Parietal lobe (tissue), 2 donors: Measurements from ENCODE around the gene PDGFRB. TPM values are rescaled to one million over a fixed set of nuclear protein-coding genes. Genes with fewer than 3 reads are reported as not detected.

Source experiments
- small RNA-seq: library from RNA; depleted of rRNA; stranded (forward); fragments of <200 nt; gene quantifications from one replicate; pipeline ENCODE3, GENCODE V24; 2014; ENCODE audit warnings: low replicate concordance
- total RNA-seq: library from RNA; depleted of rRNA; stranded (reverse); fragments of >200 nt; gene quantifications from one replicate; pipeline ENCODE4 v1.2.3, GENCODE V29; 2014

PDGFRB gene
- 27.5 TPM for total RNA-seq

DNA sequence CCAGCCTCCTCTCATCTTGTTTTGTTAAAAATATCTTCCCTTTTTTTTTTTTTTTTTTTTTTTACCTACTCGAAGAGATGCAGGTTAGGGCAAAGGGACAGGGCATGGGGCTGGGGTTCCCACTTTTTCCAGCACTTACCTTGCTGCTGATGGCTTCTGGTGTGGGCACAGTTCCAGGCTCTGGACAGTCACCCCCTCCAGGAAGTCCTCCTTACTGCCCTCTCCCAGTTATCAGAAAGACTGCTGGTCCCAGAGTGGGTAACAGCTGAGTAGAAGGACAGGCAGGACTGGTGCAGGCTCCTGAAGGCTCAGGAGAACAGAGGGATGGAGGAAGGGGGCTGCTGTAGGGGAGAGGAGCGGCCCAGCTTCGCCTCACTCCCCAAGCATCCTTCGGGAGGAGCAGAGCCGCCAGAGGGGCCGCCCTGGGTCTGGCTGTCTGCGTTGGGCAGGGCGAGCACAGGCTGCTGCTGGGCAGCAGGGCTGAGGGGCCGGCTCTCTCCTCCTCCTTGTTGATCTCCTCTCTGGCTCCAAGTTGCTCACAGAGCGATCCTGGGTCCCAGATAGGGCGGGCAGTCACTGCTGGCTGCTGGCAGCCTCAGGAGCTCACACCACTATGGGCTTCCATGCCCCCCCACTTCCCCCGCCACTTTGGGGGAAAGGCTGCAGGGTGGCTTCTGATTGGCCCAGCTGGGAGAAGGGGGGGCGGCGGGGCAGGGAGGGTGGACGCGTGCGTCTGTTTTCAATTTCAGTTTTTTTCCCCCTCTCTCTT is at the start of gene PDGFRB:
Gene PDGFRB (minus strand): TSS at position 588 of the 769 bp plus-strand sequence. CDS start 18,798 bp downstream, outside the sequence.

DNA sequence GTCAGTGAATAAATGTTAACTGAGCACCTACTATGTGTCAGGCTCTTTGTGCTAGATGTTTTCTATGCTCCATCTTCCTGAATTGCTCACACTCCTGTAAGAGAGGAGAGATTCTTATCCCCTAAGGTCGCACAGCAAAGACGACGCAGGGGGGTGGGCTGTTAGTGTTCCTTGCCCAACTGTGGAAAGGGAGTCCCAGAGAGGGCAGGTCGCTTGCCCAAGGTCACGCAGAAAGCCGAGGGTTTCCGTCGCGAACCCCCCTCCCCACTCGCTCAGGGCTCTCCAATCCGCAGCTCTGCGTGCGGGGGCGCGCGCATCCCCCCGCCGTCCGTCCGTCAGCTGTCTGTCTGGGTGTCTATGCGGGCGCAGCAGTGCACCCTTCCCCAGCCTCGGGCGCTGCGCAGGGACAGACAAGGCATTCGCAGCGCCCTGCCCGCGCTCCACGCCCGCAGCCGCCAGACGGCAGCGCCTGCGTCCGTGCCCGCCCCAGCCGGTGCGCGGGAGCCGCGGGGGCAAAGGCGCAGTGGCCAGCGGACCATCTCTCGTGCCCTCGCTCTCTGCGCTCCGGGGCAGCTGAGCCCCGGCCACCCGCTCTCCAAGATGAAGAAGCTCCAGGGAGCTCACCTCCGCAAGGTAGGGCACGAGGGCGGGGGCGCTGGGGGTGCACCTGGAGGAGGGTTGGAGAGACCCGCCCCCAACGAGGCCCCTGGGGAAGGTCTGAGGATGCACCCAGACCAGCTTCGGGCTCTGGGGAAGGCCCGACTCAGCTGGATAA is 34.3 kb upstream of the PDGFRB start, which contains the start of gene SLC6A7:
Gene SLC6A7 (plus strand): TSS at position 335 of the 775 bp plus-strand sequence. CDS start 266 bp downstream, at position 601.

DNA sequence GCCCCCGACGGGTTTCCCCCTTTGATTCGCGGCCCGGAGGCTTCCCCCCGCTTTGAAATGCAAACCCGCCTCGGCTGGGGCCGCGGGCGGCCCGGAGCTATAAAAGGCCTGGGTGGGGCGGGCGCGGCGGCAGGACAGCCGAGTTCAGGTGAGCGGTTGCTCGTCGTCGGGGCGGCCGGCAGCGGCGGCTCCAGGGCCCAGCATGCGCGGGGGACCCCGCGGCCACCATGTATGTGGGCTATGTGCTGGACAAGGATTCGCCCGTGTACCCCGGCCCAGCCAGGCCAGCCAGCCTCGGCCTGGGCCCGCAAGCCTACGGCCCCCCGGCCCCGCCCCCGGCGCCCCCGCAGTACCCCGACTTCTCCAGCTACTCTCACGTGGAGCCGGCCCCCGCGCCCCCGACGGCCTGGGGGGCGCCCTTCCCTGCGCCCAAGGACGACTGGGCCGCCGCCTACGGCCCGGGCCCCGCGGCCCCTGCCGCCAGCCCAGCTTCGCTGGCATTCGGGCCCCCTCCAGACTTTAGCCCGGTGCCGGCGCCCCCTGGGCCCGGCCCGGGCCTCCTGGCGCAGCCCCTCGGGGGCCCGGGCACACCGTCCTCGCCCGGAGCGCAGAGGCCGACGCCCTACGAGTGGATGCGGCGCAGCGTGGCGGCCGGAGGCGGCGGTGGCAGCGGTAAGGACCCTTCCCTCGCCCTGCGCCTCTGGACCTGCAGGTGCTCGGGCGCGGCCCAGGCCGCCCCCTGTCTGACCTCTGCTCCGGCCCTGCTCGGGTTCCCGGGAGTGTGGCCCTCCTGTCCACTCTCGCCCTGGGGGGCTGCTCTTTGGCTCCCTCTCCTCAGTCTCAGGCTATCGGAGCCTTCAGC is 11.2 kb upstream of the PDGFRB start, which contains the start of gene CDX1:
Gene CDX1 (plus strand): TSS at position 129 of the 862 bp plus-strand sequence. CDS start 99 bp downstream, at position 228.

DNA sequence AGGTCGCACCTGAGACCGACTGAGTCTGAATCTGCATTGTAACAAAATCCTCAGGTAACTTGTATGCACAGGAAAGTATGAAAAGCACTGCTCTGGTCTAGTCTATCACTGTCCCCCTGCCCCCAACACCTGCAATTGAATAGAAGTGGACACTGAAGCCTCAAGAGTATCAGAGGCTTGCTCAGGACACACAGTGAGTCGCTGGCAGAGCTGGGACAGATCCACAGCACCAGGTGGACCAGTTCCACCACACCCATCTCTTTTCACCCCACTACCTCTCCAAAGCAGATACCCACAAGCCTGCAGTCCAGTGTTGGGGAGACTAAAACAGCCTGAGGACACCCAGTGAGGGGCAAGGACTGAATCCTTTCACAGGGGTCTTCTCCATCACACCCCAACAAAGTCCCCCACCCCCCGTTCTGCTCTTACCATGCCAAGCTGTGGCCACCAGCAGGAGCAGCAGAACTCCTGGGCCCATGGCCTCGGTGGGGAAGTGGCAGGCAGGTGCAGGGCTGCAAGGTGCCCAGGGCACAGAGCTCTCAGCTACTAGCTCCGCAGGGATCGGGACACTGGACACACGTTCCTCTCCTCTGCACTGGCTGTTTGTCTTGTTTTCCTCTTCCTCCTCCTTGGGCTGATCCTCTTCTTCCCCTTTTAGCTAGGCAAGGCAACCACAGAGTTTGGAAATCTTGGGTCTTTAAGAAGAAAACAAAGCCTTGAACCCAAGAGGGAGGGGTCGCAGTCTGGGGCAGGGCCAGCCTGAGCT is 69.5 kb downstream of the PDGFRB start, which contains the start of gene CSF1R:
Gene CSF1R (minus strand): TSS at position 605 of the 766 bp plus-strand sequence. CDS start 127 bp downstream, at position 478.

Small RNA genes lying within 50 kb of the gene (small RNA-seq; reads per million reads assigned to genes)
- gene RF00019: not detected

Other genes with a start within 250 kb of the PDGFRB start
- not detected for gene PDE6A, start 211.1 kb downstream of the PDGFRB start, total RNA-seq
- 13.1 TPM for gene SLC26A2, start 195.1 kb downstream of the PDGFRB start, total RNA-seq
- gene TIGD6, start 155.2 kb downstream of the PDGFRB start, total RNA-seq: 4.1 TPM
- 45.4 TPM for gene HMGXB3, start 155.1 kb downstream of the PDGFRB start, total RNA-seq
- gene CSF1R, start 69.3 kb downstream of the PDGFRB start, total RNA-seq: 8.8 TPM
- gene CDX1, start 10.9 kb upstream of the PDGFRB start, total RNA-seq: not detected
- gene SLC6A7, start 34.2 kb upstream of the PDGFRB start, total RNA-seq: 1.9 TPM
- gene CAMK2A, start 133.9 kb upstream of the PDGFRB start, total RNA-seq: 13.8 TPM
- not detected for gene ARSI, start 147.1 kb upstream of the PDGFRB start, total RNA-seq
- 24.7 TPM for gene TCOF1, start 201.9 kb upstream of the PDGFRB start, total RNA-seq